HepG2 (cell line): ENCODE data around the gene TTLL10. TPM values are rescaled to one million over a fixed set of nuclear protein-coding genes. Genes with fewer than 3 reads are reported as not detected.

Source experiments
- AKAP8 ChIP-seq: sonication (generic); formaldehyde crosslinking; IDR thresholded peaks from 2 replicates; pipeline ENCODE4 v1.5.1; 2020; ENCODE audit warnings: mild to moderate bottlenecking, missing genetic modification reagents
- BRD4 ChIP-seq: sonication (generic); formaldehyde crosslinking; IDR thresholded peaks from 2 replicates; pipeline ENCODE4 v1.4.0; 2020; ENCODE audit warnings: missing genetic modification reagents
- CBX5 ChIP-seq: sonication (generic); formaldehyde crosslinking; IDR thresholded peaks from 2 replicates; pipeline ENCODE4 v1.4.0; 2020; ENCODE audit warnings: missing genetic modification reagents, borderline replicate concordance
- CC2D1A ChIP-seq: sonication (generic); formaldehyde crosslinking; IDR thresholded peaks from 2 replicates; pipeline ENCODE4 v1.8.1; 2023; ENCODE audit warnings: mild to moderate bottlenecking, missing genetic modification reagents
- CCDC6 ChIP-seq: sonication (generic); formaldehyde crosslinking; IDR thresholded peaks from 2 replicates; pipeline ENCODE4 v1.8.1; 2022; ENCODE audit warnings: mild to moderate bottlenecking, missing genetic modification reagents, moderate library complexity
- GATA4 ChIP-seq: sonication (generic); IDR thresholded peaks from 2 replicates; pipeline ENCODE4 v1.6.1; 2016; ENCODE audit warnings: antibody characterized with exemption, low read depth, borderline replicate concordance
- MYC ChIP-seq: sonication (generic); formaldehyde crosslinking; IDR thresholded peaks from 2 replicates; pipeline ENCODE4 v1.9.0; 2021; ENCODE audit warnings: missing genetic modification reagents, borderline replicate concordance
- NFRKB ChIP-seq: fragments of 450-650 bp; IDR thresholded peaks from 2 replicates; pipeline ENCODE4 v1.6.1; 2017
- RARA ChIP-seq: IDR thresholded peaks from 2 replicates; pipeline ENCODE4 v1.6.1; 2016; ENCODE audit warnings: missing genetic modification reagents, missing compliant biosample characterization
- RFXAP ChIP-seq: sonication (generic); formaldehyde crosslinking; IDR thresholded peaks from 2 replicates; pipeline ENCODE4 v1.4.0; 2020; ENCODE audit warnings: missing genetic modification reagents, borderline replicate concordance
- SOX6 ChIP-seq, 2 experiments: fragments of 450-650 bp in 1 of 2; sonication (generic) in 1 of 2; formaldehyde crosslinking in 1 of 2; IDR thresholded peaks; 2 replicates each; pipeline versions ENCODE4 v1.4.0 to v1.6.1; 2017 to 2020; ENCODE audit warnings: antibody characterized with exemption in 1 of 2, mild to moderate bottlenecking in 1 of 2, missing genetic modification reagents in 1 of 2
- TBP ChIP-seq: sonication (generic); formaldehyde crosslinking; IDR thresholded peaks from 2 replicates; pipeline ENCODE4 v1.5.0; 2020; ENCODE audit warnings: missing genetic modification reagents
- THAP7 ChIP-seq: sonication (generic); formaldehyde crosslinking; IDR thresholded peaks from 2 replicates; pipeline ENCODE4 v1.8.1; 2023; ENCODE audit warnings: mild to moderate bottlenecking, missing genetic modification reagents
- ZFP36 ChIP-seq: fragments of 150-350 bp; IDR thresholded peaks from 2 replicates; pipeline ENCODE4 v1.6.1; 2018; ENCODE audit warnings: borderline replicate concordance, low read length, low read depth; ENCODE audit not compliant: partially characterized antibody
- ZFY ChIP-seq: sonication (generic); formaldehyde crosslinking; IDR thresholded peaks from 2 replicates; pipeline ENCODE4 v1.4.0; 2020; ENCODE audit warnings: missing genetic modification reagents
- ZNF235 ChIP-seq: sonication (generic); formaldehyde crosslinking; IDR thresholded peaks from 2 replicates; pipeline ENCODE4 v1.8.1; 2023; ENCODE audit warnings: mild to moderate bottlenecking, missing genetic modification reagents, borderline replicate concordance
- ZNF432 ChIP-seq: sonication (generic); formaldehyde crosslinking; IDR thresholded peaks from 2 replicates; pipeline ENCODE4 v1.5.0; 2020; ENCODE audit warnings: missing genetic modification reagents, mild to moderate bottlenecking, borderline replicate concordance
- ZNF609 ChIP-seq: sonication (generic); formaldehyde crosslinking; IDR thresholded peaks from 2 replicates; pipeline ENCODE4 v1.4.0; 2020; ENCODE audit warnings: mild to moderate bottlenecking, missing genetic modification reagents, borderline replicate concordance
- ZNF768 ChIP-seq: sonication (generic); formaldehyde crosslinking; IDR thresholded peaks from 2 replicates; pipeline ENCODE4 v1.4.0; 2020; ENCODE audit warnings: missing genetic modification reagents
- ZSCAN9 ChIP-seq: IDR thresholded peaks from 2 replicates; pipeline ENCODE4 v1.6.1; 2016; ENCODE audit warnings: borderline replicate concordance
- polyA plus RNA-seq, 8 experiments: library from polyadenylated mRNA; depleted of rRNA in 3 of 8; stranded (reverse) in 7 of 8; unstranded in 1 of 8; fragments of >200 nt; fragmentation: Illumina TruSeq in 4 of 8; extraction: Trizol in 4 of 8; gene quantifications; 2 replicates each; pipeline versions ENCODE4 v1.2.1 to v1.2.3, GENCODE V29; 2011 to 2016; ENCODE audit warnings: low read depth in 4 of 8, missing spikeins in 1 of 8, mixed read lengths in 1 of 8; ENCODE audit not compliant: insufficient read depth in 1 of 8
- total RNA-seq, 5 experiments: library from RNA; depleted of rRNA; stranded (reverse); fragments of >200 nt; fragmentation: Illumina TruSeq; extraction: Trizol; gene quantifications; 2 replicates each; pipeline ENCODE4 v1.2.3, GENCODE V29; 2016; ENCODE audit warnings: low read depth in 1 of 5

TTLL10 gene
- total and polyA plus RNA-seq, 2 of the 13 experiments (the other 11 are each of a cell fraction or from before 2014, with no cell fraction given), result not detected

GRCh38 chr1:1124786-1125642 lies 48.7 kb upstream of the TTLL10 start (continued):
- TF ChIP-seq ZSCAN9 (CRISPR knock-in tag) (no peak), CCDC6 (CRISPR knock-in tag) (no peak), THAP7 (CRISPR knock-in tag) (no peak), SOX6 (IDR thresholded peaks at IDR 0.05) (no peak), SOX6 (CRISPR knock-in tag; IDR thresholded peaks at IDR 0.05) (peak; percentile 74), RFXAP (CRISPR knock-in tag) (peak; percentile 32; the same call in 1 of the 2 replicates), RARA (peak; percentile 78), ZNF768 (0 out of 2 replicates have a peak, but pooled peaks have one; percentile 17), ZNF235 (0 out of 2 replicates have a peak, but pooled peaks have one; percentile 20), ZNF432 (CRISPR knock-in tag) (no peak), ZFP36 (no peak), BRD4 (CRISPR knock-in tag) (peak; percentile 61), NFRKB (no peak), MYC (CRISPR knock-in tag) (peak; percentile 78), ZFY (peak; percentile 89), CBX5 (CRISPR knock-in tag) (no peak), GATA4 (peak; percentile 31; the same call in 1 of the 2 replicates), TBP (CRISPR knock-in tag) (no peak), ZNF609 (CRISPR knock-in tag) (peak; percentile 78), CC2D1A (no peak), AKAP8 (CRISPR knock-in tag) (no peak; the same call in 1 of the 2 replicates)
